ENCODE data around the gene DIPK1B.
"Not testable (repeated sequence)": the region's sequence is repeated elsewhere in the genome, so short reads cannot be mapped to it uniquely, and the experiment has no call there.

DIPK1B gene

GRCh38 chr9:136756836-136757235 lies 44.5 kb downstream of the DIPK1B start:
- no peaks in the 10 kb centered on the region for H3K27me3 Mint-ChIP-seq
- peaks cover 10% of the 10 kb centered on the region for H3K9me3 Mint-ChIP-seq
- DNase-seq (ENCODE audit: low spot score in 2 of 2) = no peak
- H3K27ac Mint-ChIP-seq (ENCODE audit: low read depth) = no peak overlapping the region
- H3K36me3 Mint-ChIP-seq (ENCODE audit: insufficient read depth) = peaks cover 1% of the 10 kb centered on the region
- no peaks in the 10 kb centered on the region for H3K4me1 Mint-ChIP-seq
- ATAC-seq (replicated peaks; ENCODE audit: extremely low read depth, poor library complexity, severe bottlenecking) = no peak
- H3K4me3 Mint-ChIP-seq = no peak overlapping the region

DNA sequence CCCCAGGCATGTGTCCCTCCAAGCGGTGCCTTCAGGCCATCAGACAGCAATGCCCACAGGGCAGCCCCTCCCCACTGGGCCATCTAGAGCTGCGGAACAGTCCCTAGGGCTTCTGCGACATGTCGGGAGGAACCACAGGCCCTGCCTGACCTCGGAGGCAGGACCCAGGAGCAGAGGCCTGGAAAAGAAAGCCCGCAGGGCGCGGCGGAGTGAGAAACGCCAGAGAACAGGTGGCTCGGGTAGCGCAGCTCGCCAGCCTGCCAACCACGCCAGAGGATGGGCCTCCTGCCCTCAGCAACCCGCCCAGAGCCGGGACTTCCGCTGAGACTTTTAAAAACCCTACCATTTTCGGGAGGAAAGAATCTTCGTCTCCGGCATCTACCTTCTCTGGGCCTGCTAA lies 45.0 kb downstream of the DIPK1B start:
- Mint-ChIP-seq H3K27me3 (no peaks in the 10 kb centered on the region), H3K36me3 (ENCODE audit: insufficient read depth) (peaks cover 1% of the 10 kb centered on the region), H3K9me3 (peaks cover 6% of the 10 kb centered on the region), H3K4me1 (no peaks in the 10 kb centered on the region), H3K4me3 (no peak overlapping the region), H3K27ac (ENCODE audit: low read depth) (no peak overlapping the region)
- DNase-seq (ENCODE audit: low spot score in 2 of 2) = no peak
- no peak for ATAC-seq (replicated peaks; ENCODE audit: extremely low read depth, poor library complexity, severe bottlenecking)

DNA sequence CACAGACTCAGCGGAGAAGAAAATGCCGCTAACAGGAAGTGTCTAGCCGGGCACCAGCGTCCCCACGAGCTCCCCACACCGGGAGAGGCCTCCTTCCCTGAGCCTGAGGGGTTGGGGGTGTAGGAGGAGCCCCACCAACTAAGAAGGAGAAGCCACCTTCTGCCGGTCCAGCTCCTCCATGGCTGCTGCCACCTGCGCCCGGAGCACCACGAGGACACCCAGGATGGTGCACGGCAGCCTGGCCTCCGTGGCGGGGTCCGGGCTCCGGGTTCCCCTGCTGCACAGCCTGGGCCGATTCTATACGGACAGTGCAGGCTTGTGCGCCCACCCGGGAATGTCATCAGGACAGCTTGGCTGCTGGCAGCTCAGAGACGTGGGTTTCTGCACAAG lies 45.4 kb downstream of the DIPK1B start:
- Mint-ChIP-seq H3K27me3 (no peaks in the 10 kb centered on the region), H3K36me3 (ENCODE audit: insufficient read depth) (no peaks in the 10 kb centered on the region), H3K4me3 (no peak overlapping the region), H3K4me1 (no peaks in the 10 kb centered on the region), H3K9me3 (peaks cover 2% of the 10 kb centered on the region), H3K27ac (ENCODE audit: low read depth) (no peak overlapping the region)
- DNase-seq (ENCODE audit: low spot score in 2 of 2) = no peak
- ATAC-seq (replicated peaks; ENCODE audit: extremely low read depth, poor library complexity, severe bottlenecking) = no peak

- Mint-ChIP-seq H3K27ac (ENCODE audit: low read depth) (no peak overlapping the region), H3K4me1 (no peaks in the 10 kb centered on the region), H3K27me3 (no peaks in the 10 kb centered on the region), H3K36me3 (ENCODE audit: insufficient read depth) (no peaks in the 10 kb centered on the region), H3K9me3 (no peaks in the 10 kb centered on the region), H3K4me3 (no peak overlapping the region)
- no peak for ATAC-seq (replicated peaks; ENCODE audit: extremely low read depth, poor library complexity, severe bottlenecking)
- DNase-seq (ENCODE audit: low spot score in 2 of 2) = no peak
These were observed 46.6 kb downstream of the DIPK1B start for GRCh38 chr9:136759001-136759400.

DNA sequence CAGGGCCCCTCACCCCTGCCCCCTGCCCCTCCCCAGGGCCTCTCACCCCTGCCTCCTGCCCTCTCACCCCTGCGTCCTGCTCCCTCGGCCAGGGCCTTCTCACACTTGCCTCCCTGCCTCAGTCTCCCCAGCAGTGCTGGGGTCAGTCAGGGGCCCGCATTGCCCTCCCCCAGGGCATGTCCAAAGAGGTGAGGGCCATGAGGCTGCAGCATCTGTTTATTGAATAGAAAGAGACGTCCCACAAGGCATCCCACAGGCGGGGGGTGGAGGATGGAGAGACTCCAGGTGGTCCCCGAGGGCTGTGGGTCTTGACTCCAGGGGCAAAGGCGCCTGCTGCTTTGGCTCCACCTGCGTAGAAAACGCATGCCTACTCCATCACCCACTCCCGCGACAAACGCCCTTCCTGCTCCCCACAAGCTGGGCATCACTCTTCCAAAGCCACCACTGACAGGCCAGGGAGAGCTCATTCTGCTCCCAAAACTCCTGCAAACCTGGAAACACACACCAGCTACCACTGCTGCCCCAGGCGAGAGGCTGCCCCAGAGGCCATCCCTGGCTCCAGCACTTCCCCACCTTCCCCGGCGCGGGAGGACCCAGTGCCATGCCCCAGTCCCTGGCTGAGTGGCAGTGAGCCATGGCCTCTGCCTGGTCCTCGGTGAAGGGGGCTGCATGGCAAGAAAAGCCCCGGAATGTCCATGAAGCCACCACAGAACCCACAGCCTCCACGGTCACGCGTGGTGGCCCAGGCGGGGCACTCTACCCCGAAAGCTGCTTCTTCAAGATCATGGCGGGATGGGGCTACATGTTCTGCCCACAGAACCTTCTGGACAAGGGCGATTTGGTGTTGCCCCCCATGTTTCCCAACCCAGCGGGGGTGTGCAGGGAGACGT lies 47.3 kb downstream of the DIPK1B start:
- DNase-seq (ENCODE audit: low spot score in 2 of 2) (no peak), ATAC-seq (replicated peaks; ENCODE audit: extremely low read depth, poor library complexity, severe bottlenecking) (no peak)
- no peaks in the 10 kb centered on the region for H3K36me3 Mint-ChIP-seq (ENCODE audit: insufficient read depth)
- no peaks in the 10 kb centered on the region for H3K27me3 Mint-ChIP-seq
- H3K4me3 Mint-ChIP-seq = no peak overlapping the region
- H3K9me3 Mint-ChIP-seq = no peaks in the 10 kb centered on the region
- H3K4me1 Mint-ChIP-seq = no peaks in the 10 kb centered on the region
- peak overlapping the region; percentile 55 for H3K27ac Mint-ChIP-seq (ENCODE audit: low read depth)

DNA sequence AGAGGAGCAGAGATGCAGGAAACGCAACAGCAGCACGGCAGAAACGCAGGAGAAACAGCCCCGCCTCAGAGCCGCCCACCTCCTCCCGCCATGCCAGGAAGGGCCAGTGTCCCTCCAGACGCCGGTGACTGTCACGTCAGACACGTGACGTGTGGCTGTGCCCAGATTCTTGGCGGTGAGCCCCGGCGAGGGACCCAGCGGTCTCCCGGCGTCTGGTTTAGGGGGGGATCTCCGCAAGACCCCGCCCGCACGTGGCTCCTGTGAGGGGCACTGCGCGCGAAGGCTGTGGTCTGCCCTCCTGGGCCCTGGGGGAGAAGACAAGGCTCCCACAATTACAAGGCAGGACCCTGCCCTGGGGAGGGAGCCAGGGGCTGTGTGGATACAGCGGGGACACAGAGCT lies 48.1 kb downstream of the DIPK1B start:
- Mint-ChIP-seq H3K4me1 (no peaks in the 10 kb centered on the region), H3K27ac (ENCODE audit: low read depth) (peak overlapping the region; percentile 55), H3K4me3 (no peak overlapping the region), H3K36me3 (ENCODE audit: insufficient read depth) (no peaks in the 10 kb centered on the region), H3K27me3 (no peaks in the 10 kb centered on the region), H3K9me3 (no peaks in the 10 kb centered on the region)
- DNase-seq (ENCODE audit: low spot score in 2 of 2) (no peak), ATAC-seq (replicated peaks; ENCODE audit: extremely low read depth, poor library complexity, severe bottlenecking) (no peak)

- H3K36me3 Mint-ChIP-seq (ENCODE audit: insufficient read depth); ATAC-seq (replicated peaks; ENCODE audit: extremely low read depth, poor library complexity, severe bottlenecking); DNase-seq (ENCODE audit: low spot score in 2 of 2); H3K27ac Mint-ChIP-seq (ENCODE audit: low read depth); H3K4me3 Mint-ChIP-seq; H3K9me3 Mint-ChIP-seq; H3K27me3 Mint-ChIP-seq; H3K4me1 Mint-ChIP-seq: not testable (repeated sequence)
These were observed 48.6 kb downstream of the DIPK1B start for GRCh38 chr9:136760834-136761544.

DNA sequence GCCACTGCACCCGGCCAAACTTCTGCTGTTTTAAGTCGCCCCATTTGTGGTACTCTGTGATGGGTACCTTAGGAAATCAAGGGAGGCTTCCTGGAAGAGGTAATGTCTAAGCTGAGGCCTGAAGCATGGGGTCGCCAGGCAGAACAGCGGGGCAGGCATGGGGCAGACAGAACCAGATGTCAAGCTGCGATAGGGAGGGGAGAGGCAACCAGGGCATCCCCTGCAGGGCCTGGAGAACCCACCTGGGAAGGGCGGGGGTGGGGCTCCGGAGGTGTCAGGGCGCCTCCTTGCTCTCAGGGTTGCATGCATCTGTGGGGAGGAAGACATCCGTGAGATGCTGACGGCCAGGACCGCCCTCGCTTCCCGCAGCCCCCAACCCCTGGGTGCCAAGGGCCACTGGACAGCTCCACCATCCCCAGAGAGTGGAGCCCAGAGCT lies 49.2 kb downstream of the DIPK1B start:
- no peaks in the 10 kb centered on the region for H3K9me3 Mint-ChIP-seq
- H3K27ac Mint-ChIP-seq (ENCODE audit: low read depth) = no peak overlapping the region
- H3K4me3 Mint-ChIP-seq = no peak overlapping the region
- H3K27me3 Mint-ChIP-seq = no peaks in the 10 kb centered on the region
- H3K4me1 Mint-ChIP-seq = peaks cover under 1% of the 10 kb centered on the region
- no peak for DNase-seq (ENCODE audit: low spot score in 2 of 2)
- no peak for ATAC-seq (replicated peaks; ENCODE audit: extremely low read depth, poor library complexity, severe bottlenecking)
- H3K36me3 Mint-ChIP-seq (ENCODE audit: insufficient read depth) = no peaks in the 10 kb centered on the region

GRCh38 chr9:136762221-136762691 lies 49.9 kb downstream of the DIPK1B start:
- DNase-seq (ENCODE audit: low spot score in 2 of 2) (no peak), ATAC-seq (replicated peaks; ENCODE audit: extremely low read depth, poor library complexity, severe bottlenecking) (no peak)
- no peaks in the 10 kb centered on the region for H3K36me3 Mint-ChIP-seq (ENCODE audit: insufficient read depth)
- H3K4me1 Mint-ChIP-seq = peaks cover 7% of the 10 kb centered on the region
- peaks cover 3% of the 10 kb centered on the region for H3K27me3 Mint-ChIP-seq
- no peaks in the 10 kb centered on the region for H3K9me3 Mint-ChIP-seq
- H3K27ac Mint-ChIP-seq (ENCODE audit: low read depth) = no peak overlapping the region
- no peak overlapping the region for H3K4me3 Mint-ChIP-seq

- Mint-ChIP-seq H3K9me3 (no peaks in the 10 kb centered on the region), H3K4me1 (peaks cover 7% of the 10 kb centered on the region), H3K27me3 (peaks cover 8% of the 10 kb centered on the region), H3K36me3 (ENCODE audit: insufficient read depth) (no peaks in the 10 kb centered on the region), H3K4me3 (no peak overlapping the region), H3K27ac (ENCODE audit: low read depth) (no peak overlapping the region)
- DNase-seq (ENCODE audit: low spot score in 2 of 2) = no peak
- no peak for ATAC-seq (replicated peaks; ENCODE audit: extremely low read depth, poor library complexity, severe bottlenecking)
These were observed 50.7 kb downstream of the DIPK1B start for GRCh38 chr9:136762915-136763648.

DNA sequence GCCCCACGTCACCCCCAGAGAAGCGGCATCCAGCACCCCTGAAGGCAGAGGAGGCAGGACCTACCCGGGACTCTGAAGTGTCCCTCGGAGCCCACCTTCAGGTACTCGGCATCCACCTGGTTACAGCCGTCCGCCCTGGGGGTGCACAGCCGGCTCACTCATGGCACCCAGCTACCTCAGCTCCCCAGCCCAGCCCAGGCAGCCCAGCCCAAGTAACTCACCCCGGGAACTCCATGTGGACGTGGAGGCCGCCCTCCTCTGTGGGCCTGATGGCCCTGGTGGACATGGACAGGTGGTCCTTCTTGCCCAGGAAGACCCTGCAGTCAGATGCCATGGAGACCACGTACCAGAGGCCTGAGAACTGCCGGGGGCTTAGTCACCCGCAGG lies 51.3 kb downstream of the DIPK1B start:
- no peak for ATAC-seq (replicated peaks; ENCODE audit: extremely low read depth, poor library complexity, severe bottlenecking)
- Mint-ChIP-seq H3K27me3 (peaks cover 8% of the 10 kb centered on the region), H3K4me3 (no peak overlapping the region), H3K27ac (ENCODE audit: low read depth) (no peak overlapping the region), H3K36me3 (ENCODE audit: insufficient read depth) (no peaks in the 10 kb centered on the region), H3K9me3 (no peaks in the 10 kb centered on the region), H3K4me1 (peaks cover 7% of the 10 kb centered on the region)
- DNase-seq (ENCODE audit: low spot score in 2 of 2) = no peak

- ATAC-seq (replicated peaks; ENCODE audit: extremely low read depth, poor library complexity, severe bottlenecking) (no peak), DNase-seq (ENCODE audit: low spot score in 2 of 2) (no peak)
- Mint-ChIP-seq H3K4me3 (no peak within 1 kb of the TSS), H3K27ac (ENCODE audit: low read depth) (no peak within 1 kb of the TSS), H3K36me3 (ENCODE audit: insufficient read depth) (no peaks in the 10 kb centered on the region), H3K27me3 (peaks cover 8% of the 10 kb centered on the region), H3K4me1 (peaks cover 7% of the 10 kb centered on the region), H3K9me3 (no peaks in the 10 kb centered on the region)
These were observed 52.0 kb downstream of the DIPK1B start, which contains the start of gene LCN15 for GRCh38 chr9:136764301-136764891. LCN15 (minus strand) TSS chr9:136764518; CDS start chr9:136764488, 30 bp downstream.
